Panc1 (cell line): ENCODE data around the gene LRTM1.

ENCODE experiments used
- CTCF ChIP-seq: fragments of 450-650 bp; IDR thresholded peaks from 2 replicates; pipeline ENCODE4 v1.5.1; 2017; ENCODE audit warnings: mild to moderate bottlenecking
- POLR2AphosphoS5 ChIP-seq: IDR thresholded peaks from 2 replicates; pipeline ENCODE4 v1.6.1; 2012; ENCODE audit warnings: mild to moderate bottlenecking, low read depth, low read length, moderate library complexity

DNA sequence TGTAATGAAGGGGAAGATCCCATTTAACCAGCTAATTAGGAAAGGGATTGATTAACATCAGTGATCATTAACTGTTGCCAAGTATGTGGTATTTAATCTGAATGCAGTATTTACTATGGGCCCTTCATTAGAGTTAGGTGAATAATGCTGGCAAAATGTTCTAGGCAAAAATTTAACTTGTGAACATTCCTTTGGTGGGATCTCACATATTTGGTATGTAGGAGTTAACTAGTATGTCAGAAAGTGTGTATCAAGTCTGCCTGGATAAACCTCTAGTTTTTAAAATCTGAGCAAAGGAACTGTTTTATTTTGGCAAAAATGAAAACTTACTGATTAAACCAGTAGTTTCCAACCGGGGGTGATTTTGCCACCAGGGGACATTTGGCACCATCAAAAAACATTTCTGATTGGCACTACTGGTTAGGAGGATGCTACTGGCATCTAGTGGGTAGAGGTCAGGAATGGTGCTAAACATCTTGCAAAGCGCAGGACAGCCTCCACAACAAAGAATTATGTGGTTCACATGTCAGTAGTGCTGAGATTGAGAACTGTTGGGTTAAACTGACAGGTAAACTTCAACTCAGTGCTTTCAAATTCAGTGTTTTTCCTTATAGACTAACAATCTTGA lies 22.5 kb downstream of the LRTM1 start:
- TF ChIP-seq CTCF (no peak), POLR2AphosphoS5 (no peak)
